IMR-90 (cell line): ENCODE data around the gene C14orf119. TPM values are rescaled to one million over a fixed set of nuclear protein-coding genes. Genes with fewer than 3 reads are reported as not detected.

Experiments used
- ATAC-seq: fragments of 200-7000 bp; cut with Tn5 transposase; 2 replicates; pipeline ENCODE4 v1.9.1; 2020; ENCODE audit warnings: low read depth, mild to moderate bottlenecking, moderate library complexity
- Bru-seq: library from RNA; stranded (reverse); fragments of 400-500 nt; gene quantifications from one replicate; lab custom pipeline; 2021; lab: Mats Ljungman, UMichigan
- BruChase-seq, 2 experiments: library from RNA; stranded (reverse); fragments of 400-500 nt; gene quantifications; one replicate each; lab custom pipeline; 2021; lab: Mats Ljungman, UMichigan
- BruUV-seq: library from RNA; stranded (reverse); fragments of 400-500 nt; replicated peaks from 2 replicates; lab custom pipeline; 2021; lab: Mats Ljungman, UMichigan
- CTCF ChIA-PET: fragments of 300-600 bp; formaldehyde crosslinking; extraction: SDS; loops from one replicate; lab custom pipeline; 2021; ENCODE audit warnings: antibody characterized with exemption; lab: Yijun Ruan, JAX
- POLR2A ChIA-PET: fragments of 300-600 bp; sonication (Branson Sonifier 250); formaldehyde crosslinking; loops from one replicate; lab custom pipeline; 2022; ENCODE audit warnings: antibody characterized with exemption; ENCODE audit not compliant: unreplicated experiment; lab: Charles Lee
- DNase-seq: peaks from one replicate; pipeline ENCODE4 v3.0.0; 2013
- H2AFZ ChIP-seq: replicated peaks from 2 replicates; pipeline ENCODE3; 2013; ENCODE audit warnings: low read length, mild to moderate bottlenecking; ENCODE audit not compliant: poor library complexity
- H2AK5ac ChIP-seq: 2 replicates; pipeline ENCODE4 v1.6.1; 2013; ENCODE audit warnings: low read depth, low read length, inconsistent platforms
- H2AK9ac ChIP-seq: replicated peaks from 2 replicates; pipeline ENCODE3; 2013; ENCODE audit warnings: mild to moderate bottlenecking, low read depth, low read length, moderate library complexity; ENCODE audit not compliant: poor library complexity
- H2BK120ac ChIP-seq: 2 replicates; pipeline ENCODE4 v1.6.1; 2013; ENCODE audit warnings: low read depth, low read length, inconsistent platforms
- H2BK15ac ChIP-seq: 3 replicates; pipeline ENCODE4 v1.6.1; 2013; ENCODE audit warnings: low read depth, low read length, inconsistent platforms
- H2BK20ac ChIP-seq: 2 replicates; pipeline ENCODE4 v1.6.1; 2013; ENCODE audit warnings: low read depth, mild to moderate bottlenecking, inconsistent platforms, low read length, moderate library complexity
- H2BK5ac ChIP-seq: 2 replicates; pipeline ENCODE4 v1.6.1; 2013; ENCODE audit warnings: mild to moderate bottlenecking, low read depth, low read length, inconsistent platforms; ENCODE audit not compliant: poor library complexity, severe bottlenecking
- H3K14ac ChIP-seq: replicated peaks from 2 replicates; pipeline ENCODE4 v1.6.1; 2013; ENCODE audit warnings: low read depth, low read length, inconsistent platforms
- H3K18ac ChIP-seq: 2 replicates; pipeline ENCODE4 v1.6.1; 2013; ENCODE audit warnings: low read depth, low read length, control low read depth
- H3K23ac ChIP-seq: 2 replicates; pipeline ENCODE4 v1.6.1; 2013; ENCODE audit warnings: low read depth, low read length, inconsistent platforms
- H3K27ac ChIP-seq: 2 replicates; pipeline ENCODE4 v1.5.1; 2013; ENCODE audit warnings: mild to moderate bottlenecking, control low read depth, low read length; ENCODE audit not compliant: insufficient read depth
- H3K27me3 ChIP-seq: 2 replicates; pipeline ENCODE4 v1.6.1; 2013; ENCODE audit warnings: low read length; ENCODE audit not compliant: control insufficient read depth, insufficient read depth
- H3K36me3 ChIP-seq: 2 replicates; pipeline ENCODE4 v1.6.1; 2013; ENCODE audit warnings: low read length, mixed read lengths; ENCODE audit not compliant: control insufficient read depth, insufficient read depth
- H3K4ac ChIP-seq: 2 replicates; pipeline ENCODE4 v1.6.1; 2013; ENCODE audit warnings: low read depth, low read length, inconsistent platforms
- H3K4me1 ChIP-seq: 2 replicates; pipeline ENCODE4 v1.6.1; 2013; ENCODE audit warnings: low read length, mixed read lengths; ENCODE audit not compliant: control insufficient read depth, insufficient read depth
- H3K4me2 ChIP-seq: 2 replicates; pipeline ENCODE4 v1.6.1; 2013; ENCODE audit warnings: low read depth, mild to moderate bottlenecking, control low read depth, low read length, moderate library complexity
- H3K4me3 ChIP-seq: 2 replicates; pipeline ENCODE4 v1.5.1; 2013; ENCODE audit warnings: low read depth, mild to moderate bottlenecking, control low read depth, low read length, moderate library complexity; ENCODE audit not compliant: insufficient read depth
- H3K56ac ChIP-seq: 2 replicates; pipeline ENCODE4 v1.6.1; 2013; ENCODE audit warnings: low read length, inconsistent platforms; ENCODE audit not compliant: insufficient read depth; ENCODE audit errors: extremely low read depth
- H3K79me1 ChIP-seq, 2 experiments: 2 replicates each; pipeline ENCODE4 v1.6.1; 2013; ENCODE audit warnings: low read length in 2 of 2, inconsistent platforms in 1 of 2, low read depth in 1 of 2
- H3K9ac ChIP-seq: 2 replicates; pipeline ENCODE4 v1.6.1; 2013; ENCODE audit warnings: low read depth, low read length, control low read depth
- H3K9me1 ChIP-seq: 2 replicates; pipeline ENCODE4 v1.6.1; 2013; ENCODE audit warnings: low read length, inconsistent platforms; ENCODE audit not compliant: insufficient read depth
- H3K9me3 ChIP-seq: 2 replicates; pipeline ENCODE4 v1.6.1; 2013; ENCODE audit warnings: low read length; ENCODE audit not compliant: control insufficient read depth, insufficient read depth
- H4K20me1 ChIP-seq: 2 replicates; pipeline ENCODE4 v1.6.1; 2013; ENCODE audit warnings: low read length, inconsistent platforms; ENCODE audit not compliant: insufficient read depth
- H4K5ac ChIP-seq: 2 replicates; pipeline ENCODE4 v1.6.1; 2013; ENCODE audit warnings: mild to moderate bottlenecking, low read depth, low read length, control low read depth
- H4K8ac ChIP-seq, 2 experiments: 2 replicates each; pipeline ENCODE4 v1.6.1; 2013; ENCODE audit warnings: low read depth in 2 of 2, low read length in 2 of 2, control low read depth in 1 of 2, inconsistent platforms in 1 of 2
- H4K91ac ChIP-seq: 2 replicates; pipeline ENCODE4 v1.6.1; 2013; ENCODE audit warnings: low read depth, low read length, inconsistent platforms; ENCODE audit not compliant: insufficient read depth
- CHD1 ChIP-seq: IDR thresholded peaks from 2 replicates; pipeline ENCODE4 v1.6.1; 2012; ENCODE audit warnings: low read depth, low read length, improper control_type of control experiment
- POLR2A ChIP-seq: IDR thresholded peaks from 2 replicates; pipeline ENCODE4 v1.6.1; 2012; ENCODE audit warnings: mild to moderate bottlenecking, low read depth, low read length
- WGBS, 2 experiments: methylation state at CpG; one replicate each; pipeline versions ENCODE4 v1.1.5 to v1.1.7; 2013; ENCODE audit warnings: missing lambda C conversion rate in 2 of 2; ENCODE audit not compliant: insufficient read length in 1 of 2; ENCODE audit errors: extremely low coverage in 2 of 2; 5-methylcytosine and 5-hydroxymethylcytosine counted together
- dilution Hi-C: fragments of 300-500 bp; cut with HindIII; formaldehyde crosslinking; loops from one replicate; pipeline ENCODE4 v1.14.3; 2018; ENCODE audit warnings: low sequenced_read_pairs; ENCODE audit not compliant: unreplicated experiment
- in situ Hi-C: fragments of 300-500 bp; cut with MboI; formaldehyde crosslinking; loops from 3 replicates; pipeline ENCODE4 v1.14.3; 2019; ENCODE audit warnings: low sequenced_read_pairs, inconsistent platforms, mixed read lengths
- intact Hi-C: fragments of 100-400 bp; cut with micrococcal nuclease; formaldehyde crosslinking; loops from 2 replicates; pipeline ENCODE4 v1.10.0; 2022
- long read RNA-seq: library from polyadenylated mRNA; unstranded; transcript quantifications from one replicate; pipeline ENCODE4 v2.0.0, GENCODE V29; 2021; ENCODE audit not compliant: unreplicated experiment
- polyA plus RNA-seq, 3 experiments: library from polyadenylated mRNA; depleted of rRNA; stranded (reverse); fragments of >200 nt; gene quantifications; 2 replicates each; pipeline ENCODE4 v1.2.3, GENCODE V29; 2012; ENCODE audit warnings: low replicate concordance in 1 of 3
- total RNA-seq: library from RNA; depleted of rRNA; stranded (reverse); fragments of >200 nt; gene quantifications from 2 replicates; pipeline ENCODE4 v1.2.3, GENCODE V29; 2012; rRNA removed

Gene C14orf119
- total RNA-seq (61.9 and 83.7 TPM in 2 replicates), polyA plus RNA-seq (2012; rRNA removed) (74.0 and 86.3 TPM in 2 replicates), Bru-seq, nascent RNA (percentile 73 among the genes with signal in this experiment), BruChase-seq, experiment 1, labeled RNA remaining after a 6-hour chase (percentile 69 among the genes with signal in this experiment), BruChase-seq, experiment 2, labeled RNA remaining after a 2-hour chase (percentile 74 among the genes with signal in this experiment)
- polyA plus RNA-seq (2012; cell fraction: cytosol; rRNA removed), result 36.7 and 38.7 TPM in 2 replicates
- 13.9 and 46.2 TPM in 2 replicates for polyA plus RNA-seq (2012; cell fraction: nucleus; rRNA removed; ENCODE audit: low replicate concordance)
- long read RNA-seq, transcript C14orf119-201 (2 exons, 3,660 nt), result major isoform, 92 of 119 reads
- long read RNA-seq, partial matches to known transcripts, result 0 of 119 reads
- long read RNA-seq, other reads (novel, unspliced or antisense), result 24 of 119 reads

- Histone ChIP-seq H3K27me3 (no peaks in the 10 kb centered on the region), H3K14ac (peak within 1 kb of the TSS; percentile 98), H3K27ac (peak within 1 kb of the TSS; percentile 97), H3K9me3 (no peaks in the 10 kb centered on the region), H2BK120ac (peak within 1 kb of the TSS; percentile 79), H4K91ac (peak within 1 kb of the TSS; percentile 96), H3K9me1 (peaks cover 11% of the 10 kb centered on the region), H4K8ac (peak within 1 kb of the TSS; percentile 88 to 98), H3K56ac (peak within 1 kb of the TSS; percentile 94), H3K18ac (peak within 1 kb of the TSS; percentile 82), H3K79me1 (peaks cover 17 to 64% of the 10 kb centered on the region in 2 experiments; a peak in 3 of 4 replicates), H3K36me3 (peaks cover 14% of the 10 kb centered on the region), H3K23ac (peak within 1 kb of the TSS; percentile 95), H4K5ac (peak within 1 kb of the TSS; percentile 83), H3K9ac (peak within 1 kb of the TSS; percentile 97), H2BK20ac (peak within 1 kb of the TSS; percentile 49; the same call in 1 of the 2 replicates), H2AFZ (peak within 1 kb of the TSS; percentile 94), H2AK9ac (peak within 1 kb of the TSS; percentile 92), H2BK5ac (peak within 1 kb of the TSS; percentile 95), H2AK5ac (peak within 1 kb of the TSS; percentile 94), H3K4me3 (peak within 1 kb of the TSS; percentile 67), H3K4me2 (peak within 1 kb of the TSS; percentile 99), H3K4me1 (peaks cover 3% of the 10 kb centered on the region; the same call in 1 of the 2 replicates), H3K4ac (peak within 1 kb of the TSS; percentile 98), H4K20me1 (peaks cover 50% of the 10 kb centered on the region; the same call in 1 of the 2 replicates), H2BK15ac (peak within 1 kb of the TSS; percentile 71; the same call in 1 of the 3 replicates)
- intact Hi-C loops (loop anchor here (2.0 kb wide), 1 partner anchor 17 kb away; no protein-coding TSS in a partner anchor), in situ Hi-C loops (loop anchor here (25.0 kb wide), 1 partner anchor 1042 kb away; the partner anchor contains the start of genes EMC9, FITM1, PSME1 and PSME2), dilution Hi-C loops (no loop called here)
- TSS peak; percentile 46 for BruUV-seq
- DNase-seq, result peak; percentile 99
- POLR2A ChIA-PET, result interaction anchor here (0.5 to 1.2 kb wide), 11 partner anchors 15 to 221 kb away, joined by 3 to 9 read pairs (median 4); no protein-coding TSS in a partner anchor
- WGBS, 2 experiments, result 1% methylated on average over 20 of the region's 46 CpGs; no CpG with 5 or more reads in 1 of the 2 experiments
- peak; percentile 91 for ATAC-seq
- CTCF ChIA-PET, result interaction anchor here (0.6 to 3.5 kb wide), 11 partner anchors 11 to 92 kb away, joined by 3 to 19 read pairs (median 5); no protein-coding TSS in a partner anchor
- TF ChIP-seq POLR2A, result peak; percentile 91; the same call in 1 of the 2 replicates
- no peak for TF ChIP-seq CHD1
These were observed at the start of gene C14orf119 for GRCh38 chr14:23095196-23096108. Gene C14orf119 (plus strand): TSS chr14:23095505. CDS start chr14:23097659, 2,154 bp downstream.
